IMR-90 (cell line): ENCODE data around the gene PHC2. TPM values are rescaled to one million over a fixed set of nuclear protein-coding genes. Genes with fewer than 3 reads are reported as not detected.

ENCODE experiments used
- ATAC-seq: fragments of 200-7000 bp; cut with Tn5 transposase; 2 replicates; pipeline ENCODE4 v1.9.1; 2020; ENCODE audit warnings: low read depth, mild to moderate bottlenecking, moderate library complexity
- BruUV-seq: library from RNA; stranded (reverse); fragments of 400-500 nt; replicated peaks from 2 replicates; lab custom pipeline; 2021; lab: Mats Ljungman, UMichigan
- CTCF ChIA-PET: fragments of 300-600 bp; formaldehyde crosslinking; extraction: SDS; loops from one replicate; lab custom pipeline; 2021; ENCODE audit warnings: antibody characterized with exemption; lab: Yijun Ruan, JAX
- POLR2A ChIA-PET: fragments of 300-600 bp; sonication (Branson Sonifier 250); formaldehyde crosslinking; loops from one replicate; lab custom pipeline; 2022; ENCODE audit warnings: antibody characterized with exemption; ENCODE audit not compliant: unreplicated experiment; lab: Charles Lee
- DNase-seq: peaks from one replicate; pipeline ENCODE4 v3.0.0; 2013
- H2AFZ ChIP-seq: replicated peaks from 2 replicates; pipeline ENCODE3; 2013; ENCODE audit warnings: low read length, mild to moderate bottlenecking; ENCODE audit not compliant: poor library complexity
- H2AK5ac ChIP-seq: 2 replicates; pipeline ENCODE4 v1.6.1; 2013; ENCODE audit warnings: low read depth, low read length, inconsistent platforms
- H2AK9ac ChIP-seq: replicated peaks from 2 replicates; pipeline ENCODE3; 2013; ENCODE audit warnings: mild to moderate bottlenecking, low read depth, low read length, moderate library complexity; ENCODE audit not compliant: poor library complexity
- H2BK120ac ChIP-seq: 2 replicates; pipeline ENCODE4 v1.6.1; 2013; ENCODE audit warnings: low read depth, low read length, inconsistent platforms
- H2BK15ac ChIP-seq: 3 replicates; pipeline ENCODE4 v1.6.1; 2013; ENCODE audit warnings: low read depth, low read length, inconsistent platforms
- H2BK20ac ChIP-seq: 2 replicates; pipeline ENCODE4 v1.6.1; 2013; ENCODE audit warnings: low read depth, mild to moderate bottlenecking, inconsistent platforms, low read length, moderate library complexity
- H2BK5ac ChIP-seq: 2 replicates; pipeline ENCODE4 v1.6.1; 2013; ENCODE audit warnings: mild to moderate bottlenecking, low read depth, low read length, inconsistent platforms; ENCODE audit not compliant: poor library complexity, severe bottlenecking
- H3K14ac ChIP-seq: replicated peaks from 2 replicates; pipeline ENCODE4 v1.6.1; 2013; ENCODE audit warnings: low read depth, low read length, inconsistent platforms
- H3K18ac ChIP-seq: 2 replicates; pipeline ENCODE4 v1.6.1; 2013; ENCODE audit warnings: low read depth, low read length, control low read depth
- H3K23ac ChIP-seq: 2 replicates; pipeline ENCODE4 v1.6.1; 2013; ENCODE audit warnings: low read depth, low read length, inconsistent platforms
- H3K27ac ChIP-seq: 2 replicates; pipeline ENCODE4 v1.5.1; 2013; ENCODE audit warnings: mild to moderate bottlenecking, control low read depth, low read length; ENCODE audit not compliant: insufficient read depth
- H3K27me3 ChIP-seq: 2 replicates; pipeline ENCODE4 v1.6.1; 2013; ENCODE audit warnings: low read length; ENCODE audit not compliant: control insufficient read depth, insufficient read depth
- H3K36me3 ChIP-seq: 2 replicates; pipeline ENCODE4 v1.6.1; 2013; ENCODE audit warnings: low read length, mixed read lengths; ENCODE audit not compliant: control insufficient read depth, insufficient read depth
- H3K4ac ChIP-seq: 2 replicates; pipeline ENCODE4 v1.6.1; 2013; ENCODE audit warnings: low read depth, low read length, inconsistent platforms
- H3K4me1 ChIP-seq: 2 replicates; pipeline ENCODE4 v1.6.1; 2013; ENCODE audit warnings: low read length, mixed read lengths; ENCODE audit not compliant: control insufficient read depth, insufficient read depth
- H3K4me2 ChIP-seq: 2 replicates; pipeline ENCODE4 v1.6.1; 2013; ENCODE audit warnings: low read depth, mild to moderate bottlenecking, control low read depth, low read length, moderate library complexity
- H3K4me3 ChIP-seq: 2 replicates; pipeline ENCODE4 v1.5.1; 2013; ENCODE audit warnings: low read depth, mild to moderate bottlenecking, control low read depth, low read length, moderate library complexity; ENCODE audit not compliant: insufficient read depth
- H3K56ac ChIP-seq: 2 replicates; pipeline ENCODE4 v1.6.1; 2013; ENCODE audit warnings: low read length, inconsistent platforms; ENCODE audit not compliant: insufficient read depth; ENCODE audit errors: extremely low read depth
- H3K79me1 ChIP-seq, 2 experiments: 2 replicates each; pipeline ENCODE4 v1.6.1; 2013; ENCODE audit warnings: low read length in 2 of 2, inconsistent platforms in 1 of 2, low read depth in 1 of 2
- H3K9ac ChIP-seq: 2 replicates; pipeline ENCODE4 v1.6.1; 2013; ENCODE audit warnings: low read depth, low read length, control low read depth
- H3K9me1 ChIP-seq: 2 replicates; pipeline ENCODE4 v1.6.1; 2013; ENCODE audit warnings: low read length, inconsistent platforms; ENCODE audit not compliant: insufficient read depth
- H3K9me3 ChIP-seq: 2 replicates; pipeline ENCODE4 v1.6.1; 2013; ENCODE audit warnings: low read length; ENCODE audit not compliant: control insufficient read depth, insufficient read depth
- H4K20me1 ChIP-seq: 2 replicates; pipeline ENCODE4 v1.6.1; 2013; ENCODE audit warnings: low read length, inconsistent platforms; ENCODE audit not compliant: insufficient read depth
- H4K5ac ChIP-seq: 2 replicates; pipeline ENCODE4 v1.6.1; 2013; ENCODE audit warnings: mild to moderate bottlenecking, low read depth, low read length, control low read depth
- H4K8ac ChIP-seq, 2 experiments: 2 replicates each; pipeline ENCODE4 v1.6.1; 2013; ENCODE audit warnings: low read depth in 2 of 2, low read length in 2 of 2, control low read depth in 1 of 2, inconsistent platforms in 1 of 2
- H4K91ac ChIP-seq: 2 replicates; pipeline ENCODE4 v1.6.1; 2013; ENCODE audit warnings: low read depth, low read length, inconsistent platforms; ENCODE audit not compliant: insufficient read depth
- BHLHE40 ChIP-seq: fragments of 150-350 bp; IDR thresholded peaks from 2 replicates; pipeline ENCODE4 v1.6.1; 2016; ENCODE audit warnings: mild to moderate bottlenecking, low read depth, low read length
- CEBPB ChIP-seq: IDR thresholded peaks from 2 replicates; pipeline ENCODE4 v1.6.1; 2012; ENCODE audit warnings: low read depth, low read length, improper control_type of control experiment
- CHD1 ChIP-seq: IDR thresholded peaks from 2 replicates; pipeline ENCODE4 v1.6.1; 2012; ENCODE audit warnings: low read depth, low read length, improper control_type of control experiment
- FOS ChIP-seq: fragments of 150-350 bp; IDR thresholded peaks from 2 replicates; pipeline ENCODE4 v1.6.1; 2016; ENCODE audit warnings: low read depth, low read length
- MAFK ChIP-seq: IDR thresholded peaks from 2 replicates; pipeline ENCODE4 v1.6.1; 2012; ENCODE audit warnings: low read depth, low read length, improper control_type of control experiment
- MAZ ChIP-seq: IDR thresholded peaks from 2 replicates; pipeline ENCODE4 v1.6.1; 2012; ENCODE audit warnings: low read depth, mild to moderate bottlenecking, low read length, improper control_type of control experiment, moderate library complexity, borderline replicate concordance
- MXI1 ChIP-seq: IDR thresholded peaks from 2 replicates; pipeline ENCODE4 v1.6.1; 2012; ENCODE audit warnings: low read depth, mild to moderate bottlenecking, low read length, moderate library complexity, borderline replicate concordance
- NFE2L2 ChIP-seq: fragments of 150-350 bp; IDR thresholded peaks from 2 replicates; pipeline ENCODE4 v1.6.1; 2016; ENCODE audit warnings: low read depth, mild to moderate bottlenecking, low read length
- POLR2A ChIP-seq: IDR thresholded peaks from 2 replicates; pipeline ENCODE4 v1.6.1; 2012; ENCODE audit warnings: mild to moderate bottlenecking, low read depth, low read length
- RCOR1 ChIP-seq: IDR thresholded peaks from 2 replicates; pipeline ENCODE4 v1.6.1; 2012; ENCODE audit warnings: mild to moderate bottlenecking, low read length, improper control_type of control experiment; ENCODE audit not compliant: insufficient replicate concordance
- RFX5 ChIP-seq: IDR thresholded peaks from 2 replicates; pipeline ENCODE4 v1.8.0; 2012; ENCODE audit warnings: low read depth, mild to moderate bottlenecking, low read length, moderate library complexity
- WGBS, 2 experiments: methylation state at CpG; one replicate each; pipeline versions ENCODE4 v1.1.5 to v1.1.7; 2013; ENCODE audit warnings: missing lambda C conversion rate in 2 of 2; ENCODE audit not compliant: insufficient read length in 1 of 2; ENCODE audit errors: extremely low coverage in 2 of 2; 5-methylcytosine and 5-hydroxymethylcytosine counted together
- dilution Hi-C: fragments of 300-500 bp; cut with HindIII; formaldehyde crosslinking; loops from one replicate; pipeline ENCODE4 v1.14.3; 2018; ENCODE audit warnings: low sequenced_read_pairs; ENCODE audit not compliant: unreplicated experiment
- in situ Hi-C: fragments of 300-500 bp; cut with MboI; formaldehyde crosslinking; loops from 3 replicates; pipeline ENCODE4 v1.14.3; 2019; ENCODE audit warnings: low sequenced_read_pairs, inconsistent platforms, mixed read lengths
- intact Hi-C: fragments of 100-400 bp; cut with micrococcal nuclease; formaldehyde crosslinking; loops from 2 replicates; pipeline ENCODE4 v1.10.0; 2022
- polyA plus RNA-seq, 3 experiments: library from polyadenylated mRNA; depleted of rRNA; stranded (reverse); fragments of >200 nt; gene quantifications; 2 replicates each; pipeline ENCODE4 v1.2.3, GENCODE V29; 2012; ENCODE audit warnings: low replicate concordance in 1 of 3
- total RNA-seq: library from RNA; depleted of rRNA; stranded (reverse); fragments of >200 nt; gene quantifications from 2 replicates; pipeline ENCODE4 v1.2.3, GENCODE V29; 2012
- TF ChIP-seq, protein P1 (sequence below): fragments of 150-350 bp; IDR thresholded peaks from 2 replicates; pipeline ENCODE4 v1.6.1; 2016; ENCODE audit warnings: low read depth, mild to moderate bottlenecking, low read length, moderate library complexity, borderline replicate concordance
- TF ChIP-seq, protein P2 (sequence below): fragments of 150-350 bp; IDR thresholded peaks from 2 replicates; pipeline ENCODE4 v1.6.1; 2017; ENCODE audit warnings: mild to moderate bottlenecking, antibody characterized with exemption, low read length, low read depth
- TF ChIP-seq, protein P3 (sequence below): conservative IDR thresholded peaks from 2 replicates; pipeline ENCODE4 v1.5.1; 2012; ENCODE audit warnings: mild to moderate bottlenecking, low read depth, low read length, improper control_type of control experiment

PHC2 gene
- total and polyA plus RNA-seq, 2 of the 4 experiments (the other 2 are of a cell fraction), result 46.4 to 98.1 TPM

GRCh38 chr1:33443080-33443704 is 12.3 kb upstream of the PHC2 start (continued):
- no peak for TF ChIP-seq NFE2L2

DNA sequence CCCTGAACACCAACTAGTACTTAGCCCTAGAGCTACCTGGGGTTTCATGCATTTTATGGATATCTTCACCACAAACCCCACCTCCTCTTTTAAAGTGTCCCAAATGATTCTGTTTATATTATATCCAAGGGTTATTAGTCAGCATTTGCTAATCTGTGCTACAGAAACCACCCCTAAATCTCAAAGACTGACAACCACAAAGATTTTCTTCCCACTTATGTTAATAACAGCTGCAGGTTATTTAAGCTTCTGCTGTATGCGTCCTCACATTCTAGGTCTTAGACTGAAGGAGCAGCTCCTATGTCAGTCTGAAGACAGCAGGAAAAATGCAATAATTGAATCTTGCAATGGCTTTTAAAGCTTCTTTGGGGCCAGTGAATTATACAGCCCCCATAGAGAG is 11.2 kb upstream of the PHC2 start:
- H3K9ac ChIP-seq, result no peak overlapping the region
- peak; percentile 37 for DNase-seq
- H3K4me1 ChIP-seq, result peaks cover 8% of the 10 kb centered on the region
- no peak for ATAC-seq
- H3K56ac ChIP-seq, result no peak overlapping the region
- H3K36me3 ChIP-seq, result no peaks in the 10 kb centered on the region
- no peak overlapping the region for H3K4me2 ChIP-seq
- no peak overlapping the region for H4K8ac ChIP-seq
- no peak overlapping the region for H4K91ac ChIP-seq
- ChIA-PET POLR2A (no interaction called here), CTCF (interaction anchor here (2.2 kb wide), 1 partner anchor 14 kb away, joined by 12 read pairs; no protein-coding TSS in a partner anchor)
- H2AK9ac ChIP-seq, result no peak overlapping the region
- H4K5ac ChIP-seq, result no peak overlapping the region
- in situ Hi-C loops (no loop called here), dilution Hi-C loops (no loop called here), intact Hi-C loops (no loop called here)
- WGBS, 2 experiments, result no CpG with 5 or more reads among the region's 1 CpG
- no peak overlapping the region for H2AK5ac ChIP-seq
- H2BK20ac ChIP-seq, result no peak overlapping the region
- no peak overlapping the region for H3K4ac ChIP-seq
- peaks cover 6% of the 10 kb centered on the region for H3K9me1 ChIP-seq
- H3K14ac ChIP-seq, result no peak overlapping the region
- H3K27me3 ChIP-seq, result no peaks in the 10 kb centered on the region
- H3K9me3 ChIP-seq, result no peaks in the 10 kb centered on the region
- H2BK15ac ChIP-seq, result no peak overlapping the region
- H3K18ac ChIP-seq, result no peak overlapping the region
- H3K4me3 ChIP-seq, result no peak overlapping the region
- BruUV-seq, result no TSS peak
- H3K23ac ChIP-seq, result no peak overlapping the region
- no peak overlapping the region for H3K27ac ChIP-seq
- H2BK120ac ChIP-seq, result no peak overlapping the region
- no peak overlapping the region for H2BK5ac ChIP-seq
- no peaks in the 10 kb centered on the region for H3K79me1 ChIP-seq
- H2AFZ ChIP-seq, result no peak overlapping the region
- H4K20me1 ChIP-seq, result no peaks in the 10 kb centered on the region
- TF ChIP-seq FOS (no peak), MXI1 (no peak), POLR2A (no peak), MAFK (no peak), NFE2L2 (no peak), RCOR1 (no peak), CHD1 (no peak), RFX5 (no peak), CEBPB (no peak), BHLHE40 (no peak), MAZ (no peak)
- TF ChIP-seq, protein P1, sequence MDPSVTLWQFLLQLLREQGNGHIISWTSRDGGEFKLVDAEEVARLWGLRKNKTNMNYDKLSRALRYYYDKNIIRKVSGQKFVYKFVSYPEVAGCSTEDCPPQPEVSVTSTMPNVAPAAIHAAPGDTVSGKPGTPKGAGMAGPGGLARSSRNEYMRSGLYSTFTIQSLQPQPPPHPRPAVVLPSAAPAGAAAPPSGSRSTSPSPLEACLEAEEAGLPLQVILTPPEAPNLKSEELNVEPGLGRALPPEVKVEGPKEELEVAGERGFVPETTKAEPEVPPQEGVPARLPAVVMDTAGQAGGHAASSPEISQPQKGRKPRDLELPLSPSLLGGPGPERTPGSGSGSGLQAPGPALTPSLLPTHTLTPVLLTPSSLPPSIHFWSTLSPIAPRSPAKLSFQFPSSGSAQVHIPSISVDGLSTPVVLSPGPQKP, result no peak
- TF ChIP-seq, protein P2, sequence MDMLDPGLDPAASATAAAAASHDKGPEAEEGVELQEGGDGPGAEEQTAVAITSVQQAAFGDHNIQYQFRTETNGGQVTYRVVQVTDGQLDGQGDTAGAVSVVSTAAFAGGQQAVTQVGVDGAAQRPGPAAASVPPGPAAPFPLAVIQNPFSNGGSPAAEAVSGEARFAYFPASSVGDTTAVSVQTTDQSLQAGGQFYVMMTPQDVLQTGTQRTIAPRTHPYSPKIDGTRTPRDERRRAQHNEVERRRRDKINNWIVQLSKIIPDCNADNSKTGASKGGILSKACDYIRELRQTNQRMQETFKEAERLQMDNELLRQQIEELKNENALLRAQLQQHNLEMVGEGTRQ, result no peak
- TF ChIP-seq, protein P3, sequence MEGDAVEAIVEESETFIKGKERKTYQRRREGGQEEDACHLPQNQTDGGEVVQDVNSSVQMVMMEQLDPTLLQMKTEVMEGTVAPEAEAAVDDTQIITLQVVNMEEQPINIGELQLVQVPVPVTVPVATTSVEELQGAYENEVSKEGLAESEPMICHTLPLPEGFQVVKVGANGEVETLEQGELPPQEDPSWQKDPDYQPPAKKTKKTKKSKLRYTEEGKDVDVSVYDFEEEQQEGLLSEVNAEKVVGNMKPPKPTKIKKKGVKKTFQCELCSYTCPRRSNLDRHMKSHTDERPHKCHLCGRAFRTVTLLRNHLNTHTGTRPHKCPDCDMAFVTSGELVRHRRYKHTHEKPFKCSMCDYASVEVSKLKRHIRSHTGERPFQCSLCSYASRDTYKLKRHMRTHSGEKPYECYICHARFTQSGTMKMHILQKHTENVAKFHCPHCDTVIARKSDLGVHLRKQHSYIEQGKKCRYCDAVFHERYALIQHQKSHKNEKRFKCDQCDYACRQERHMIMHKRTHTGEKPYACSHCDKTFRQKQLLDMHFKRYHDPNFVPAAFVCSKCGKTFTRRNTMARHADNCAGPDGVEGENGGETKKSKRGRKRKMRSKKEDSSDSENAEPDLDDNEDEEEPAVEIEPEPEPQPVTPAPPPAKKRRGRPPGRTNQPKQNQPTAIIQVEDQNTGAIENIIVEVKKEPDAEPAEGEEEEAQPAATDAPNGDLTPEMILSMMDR, result no peak
